CD4-positive, alpha-beta T cell treated with Interleukin-6 for 4 hours (primary cell): ENCODE measurements around the gene DRG1.
"Not testable (repeated sequence)": the region's sequence is repeated elsewhere in the genome, so short reads cannot be mapped to it uniquely, and the experiment has no call there.

ENCODE experiments used
- DNase-seq: peaks from one replicate; pipeline ENCODE4 v3.0.0-alpha.2; 2020; ENCODE audit warnings: mixed read lengths

Gene DRG1

DNA sequence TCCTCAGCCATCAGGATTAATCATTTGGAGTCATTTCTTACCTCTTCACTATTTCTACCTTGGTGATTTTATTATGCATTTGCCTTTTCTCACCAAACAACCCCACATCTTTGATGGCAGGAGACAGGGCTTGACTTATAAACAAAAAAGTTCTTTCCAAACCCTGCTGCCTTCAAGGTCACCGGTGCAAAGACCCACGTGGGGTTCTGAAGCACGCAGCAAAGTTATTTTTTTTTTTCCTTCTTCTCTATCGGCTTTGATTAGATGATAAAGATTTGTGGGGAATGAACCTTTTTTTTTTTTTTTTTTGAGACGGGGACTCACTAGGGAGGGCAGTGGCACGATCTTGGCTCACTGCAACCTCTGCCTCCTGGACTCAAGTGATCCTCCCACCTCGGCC is 44.1 kb downstream of the DRG1 start:
- no peak for DNase-seq

DNA sequence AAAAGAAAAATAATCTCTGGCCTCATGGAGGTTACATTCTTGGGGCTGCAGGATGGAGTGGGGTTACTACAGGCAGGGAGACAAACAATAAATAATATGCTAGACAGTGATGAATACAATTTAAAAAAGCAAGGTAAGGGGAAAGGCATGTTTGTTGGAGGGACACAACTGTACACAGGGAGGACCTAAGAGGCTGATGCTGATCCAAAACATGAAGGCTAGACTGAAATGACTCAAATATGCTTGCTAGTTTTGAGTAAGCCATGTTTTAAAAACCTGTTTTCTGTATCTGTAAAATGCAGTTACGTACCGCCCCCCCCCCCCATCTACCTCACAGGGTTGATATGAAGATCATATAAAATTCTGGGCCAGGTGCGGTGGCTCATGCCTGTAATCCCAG is 46.2 kb downstream of the DRG1 start:
- no peak for DNase-seq

DNA sequence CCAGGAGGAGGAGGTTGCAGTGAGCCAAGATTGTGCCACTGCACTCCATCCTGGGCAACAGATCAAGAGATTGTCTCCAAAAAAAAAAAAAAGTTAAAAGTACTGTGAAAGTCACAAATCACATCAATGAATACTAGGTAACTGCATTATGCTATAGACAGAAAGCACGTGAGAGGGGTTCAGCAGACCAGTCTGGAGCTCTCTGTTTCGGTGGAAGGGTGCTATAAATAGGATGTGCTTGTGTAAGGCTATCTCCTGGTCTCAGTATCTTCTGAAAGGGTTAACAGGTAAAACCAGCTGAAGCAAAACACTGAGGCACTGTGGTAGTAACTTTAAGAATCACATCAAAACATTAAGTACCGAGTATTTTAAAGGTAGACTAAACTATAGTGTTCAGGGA is 46.8 kb downstream of the DRG1 start:
- no peak for DNase-seq

DNA sequence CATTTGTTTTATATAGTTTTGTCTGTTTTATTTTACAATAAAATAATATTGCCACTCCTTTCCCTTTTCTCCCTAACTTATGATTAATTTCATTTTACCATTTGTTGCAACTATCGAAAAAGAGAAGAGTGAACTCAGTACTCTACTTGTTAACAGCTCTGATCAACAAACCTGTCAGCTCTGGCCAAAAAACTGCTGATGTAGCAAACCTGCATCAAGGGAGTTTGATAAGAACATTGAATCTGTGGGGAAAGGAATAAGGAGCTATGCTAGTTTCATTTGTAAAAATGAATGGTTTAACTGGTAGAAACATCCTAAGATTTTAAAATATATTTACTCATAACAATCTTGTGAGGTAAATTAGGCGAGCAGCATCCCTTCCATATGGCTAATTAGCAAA is 47.4 kb downstream of the DRG1 start:
- DNase-seq, result no peak

DNA sequence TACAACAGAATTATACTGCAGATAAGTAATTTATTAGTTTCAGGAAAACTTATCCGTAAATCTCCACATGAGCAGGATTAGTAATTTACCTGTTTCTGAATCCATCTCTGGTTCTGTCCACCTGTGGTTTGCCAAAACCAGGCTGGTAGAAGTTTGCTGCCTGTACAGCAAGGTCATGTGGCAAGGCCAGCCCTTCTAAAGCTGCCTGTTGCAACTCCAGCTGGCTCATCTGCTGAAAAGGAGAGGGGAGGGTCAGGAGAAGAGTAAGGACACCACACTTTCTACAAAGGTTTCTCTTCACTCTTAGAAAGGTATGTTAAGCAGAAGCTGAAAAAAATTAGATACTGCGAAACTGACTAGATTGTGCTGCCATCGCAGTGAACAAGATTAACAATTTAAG is 47.9 kb downstream of the DRG1 start:
- no peak for DNase-seq

DNA sequence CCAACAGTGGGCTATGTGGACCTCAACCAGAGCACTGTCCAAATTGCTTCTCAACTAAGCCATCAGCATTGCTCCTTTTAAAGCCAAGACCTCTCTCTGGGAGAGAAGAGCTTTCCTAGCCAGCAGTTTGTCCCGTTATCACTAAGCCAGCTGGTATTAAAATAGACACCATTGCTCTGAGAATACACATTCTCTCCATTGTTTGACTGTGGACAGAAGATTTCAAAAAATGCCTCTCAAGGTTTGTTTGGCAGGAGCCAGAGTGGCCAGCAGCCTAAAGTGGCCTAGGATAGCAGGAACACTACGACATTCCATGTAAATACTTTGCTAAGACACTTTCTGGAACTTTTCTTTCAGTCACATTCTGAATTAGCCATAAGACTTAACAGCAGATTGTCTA is 49.0 kb downstream of the DRG1 start:
- DNase-seq, result no peak

DNA sequence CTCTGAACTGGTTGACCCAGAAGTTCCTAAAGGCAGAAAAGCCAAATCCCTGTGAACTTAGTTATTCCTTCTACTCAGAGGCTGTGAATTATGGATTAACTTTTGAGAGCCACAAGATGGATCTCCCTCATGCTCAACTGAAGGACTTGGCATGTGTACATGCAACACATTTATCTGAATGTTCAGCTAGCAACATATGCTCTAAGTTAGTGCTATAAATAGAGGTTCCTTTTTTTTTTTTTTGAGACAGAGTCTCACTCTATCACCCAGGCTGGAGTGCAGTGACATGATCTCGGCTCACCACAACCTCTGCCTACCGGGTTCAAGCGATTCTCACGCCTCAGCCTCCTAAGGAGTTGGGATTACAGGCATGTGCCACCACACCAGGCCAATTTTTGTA is 50.1 kb downstream of the DRG1 start:
- DNase-seq, result no peak

DNA sequence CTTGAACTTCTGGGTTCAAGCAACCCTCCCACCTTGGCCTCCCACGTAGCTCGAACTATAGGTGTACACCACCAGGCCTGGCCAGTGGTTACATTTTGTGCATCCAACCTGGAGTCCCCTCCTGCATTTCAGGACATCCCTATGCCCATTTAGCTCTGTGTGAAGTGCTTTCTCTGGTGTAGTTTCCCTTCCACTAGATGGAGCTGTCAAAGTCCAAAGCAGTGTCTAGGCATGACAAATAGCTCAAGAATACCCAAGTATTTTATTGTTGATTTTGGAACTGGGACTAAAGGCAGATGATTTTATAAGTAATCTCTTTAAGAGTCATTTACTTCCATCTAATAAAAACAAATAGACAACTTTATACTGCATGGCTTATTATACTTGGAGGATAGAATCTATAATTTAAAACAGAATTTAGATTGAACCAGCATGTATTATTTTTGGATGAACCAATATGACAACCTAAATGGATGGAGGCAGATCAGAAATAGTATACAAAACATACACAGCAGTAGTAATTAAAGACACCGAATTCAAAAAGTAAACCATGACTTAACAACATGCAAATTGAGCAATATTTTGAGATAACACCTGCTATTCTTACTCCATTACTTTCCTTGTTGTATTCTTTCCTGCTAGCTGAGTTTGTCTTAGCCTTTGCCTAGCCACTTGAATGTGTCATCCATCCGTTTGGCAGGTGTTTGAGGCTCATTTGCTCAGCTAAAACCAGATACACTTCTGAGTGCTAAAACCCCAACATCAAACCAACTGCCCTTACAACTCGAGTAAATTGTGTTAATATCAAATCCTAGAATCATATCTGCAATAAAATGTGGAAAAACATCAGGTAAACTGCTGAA is 52.5 kb downstream of the DRG1 start:
- peak; percentile 5 for DNase-seq

DNA sequence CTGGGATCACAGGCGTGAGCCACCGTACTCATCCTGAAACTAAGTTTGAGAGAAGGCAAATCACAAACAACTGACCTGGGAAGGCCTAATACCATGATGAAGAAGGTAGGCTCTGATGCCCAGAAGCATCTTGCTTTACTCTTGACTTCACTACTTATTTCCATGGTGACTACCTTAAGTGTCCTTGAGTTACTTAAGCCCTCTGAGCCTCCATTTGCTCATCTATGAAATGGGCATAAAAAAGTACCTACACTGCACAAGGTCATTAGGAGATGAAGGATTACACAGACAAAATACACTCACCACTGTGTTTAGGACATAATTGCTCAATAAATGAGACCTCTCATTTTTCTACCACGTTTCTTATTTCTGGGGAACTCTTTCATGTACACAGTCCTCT is 62.3 kb downstream of the DRG1 start:
- no peak for DNase-seq

DNA sequence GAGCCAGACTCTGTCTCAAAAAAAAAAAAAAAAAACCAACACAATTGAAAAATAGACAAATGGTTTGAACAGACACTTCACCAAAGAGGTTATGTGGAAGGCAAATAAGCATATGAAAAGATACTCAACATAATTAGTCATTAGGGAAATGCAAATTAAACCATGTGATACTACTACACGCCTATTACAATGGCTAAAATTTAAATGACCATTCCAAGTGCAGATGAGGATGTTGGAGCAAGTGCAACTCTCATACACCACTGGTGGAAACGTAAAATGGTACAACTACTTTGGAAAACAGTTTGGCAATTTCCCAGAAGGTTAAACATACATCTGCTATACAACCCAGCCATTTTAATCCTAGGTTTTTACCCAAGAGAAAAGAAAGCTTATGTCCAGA is 65.9 kb downstream of the DRG1 start:
- no peak for DNase-seq

DNA sequence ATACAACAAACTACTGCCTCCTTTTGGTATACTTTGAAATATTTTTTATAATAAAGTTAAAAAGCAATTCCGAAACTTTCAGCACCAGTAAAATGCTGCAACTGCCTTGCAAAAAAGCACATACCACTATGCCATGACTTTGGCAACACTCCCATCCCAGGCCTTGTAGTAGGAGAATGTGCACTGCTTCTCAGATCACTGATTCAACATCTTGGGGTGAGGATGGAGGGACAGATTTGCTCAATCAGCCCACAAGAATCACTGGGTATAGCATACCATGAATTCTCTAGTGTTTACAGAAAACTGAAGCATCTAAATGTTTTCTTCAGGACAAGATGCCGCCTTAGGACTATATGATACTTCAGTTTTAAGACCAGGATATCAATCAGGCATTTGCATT is 75.3 kb downstream of the DRG1 start:
- no peak for DNase-seq

DNA sequence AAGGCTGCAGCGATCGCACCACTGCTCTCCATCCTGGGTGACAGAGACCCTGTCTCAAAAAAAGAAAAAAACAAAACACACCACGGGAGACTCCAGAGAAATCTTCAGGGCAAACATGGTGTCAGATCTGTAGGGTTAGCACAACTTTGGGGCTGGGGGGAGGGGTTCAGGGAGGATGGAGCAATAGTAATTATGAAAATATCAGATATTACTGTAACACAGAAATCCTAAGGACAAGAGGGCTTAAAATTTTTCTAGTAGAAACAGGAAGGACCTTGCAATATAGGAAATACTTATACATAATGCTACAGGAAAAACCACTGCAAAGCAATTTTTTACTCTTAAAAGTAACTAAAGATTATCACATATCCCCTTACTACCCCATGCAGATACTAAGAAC is 76.4 kb downstream of the DRG1 start:
- no peak for DNase-seq

DNA sequence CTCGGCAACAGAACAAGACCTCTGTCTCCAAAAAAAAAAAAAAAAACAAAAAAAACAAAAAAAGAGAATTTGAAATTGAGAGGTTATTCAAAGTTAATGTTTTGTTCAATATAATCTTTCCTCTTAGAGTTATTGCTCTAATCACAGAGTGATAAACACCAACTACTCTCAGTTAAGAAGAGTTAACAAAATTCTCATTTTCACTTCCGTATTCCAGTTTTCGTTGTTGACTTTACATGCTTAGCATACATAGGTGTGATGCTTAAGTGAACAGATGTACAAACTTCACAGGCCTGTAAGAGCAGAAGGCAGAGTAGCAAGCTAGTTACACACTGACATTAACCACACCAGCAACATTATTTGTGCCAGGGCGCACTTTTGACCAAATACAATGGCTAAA is 77.9 kb downstream of the DRG1 start:
- no peak for DNase-seq

DNA sequence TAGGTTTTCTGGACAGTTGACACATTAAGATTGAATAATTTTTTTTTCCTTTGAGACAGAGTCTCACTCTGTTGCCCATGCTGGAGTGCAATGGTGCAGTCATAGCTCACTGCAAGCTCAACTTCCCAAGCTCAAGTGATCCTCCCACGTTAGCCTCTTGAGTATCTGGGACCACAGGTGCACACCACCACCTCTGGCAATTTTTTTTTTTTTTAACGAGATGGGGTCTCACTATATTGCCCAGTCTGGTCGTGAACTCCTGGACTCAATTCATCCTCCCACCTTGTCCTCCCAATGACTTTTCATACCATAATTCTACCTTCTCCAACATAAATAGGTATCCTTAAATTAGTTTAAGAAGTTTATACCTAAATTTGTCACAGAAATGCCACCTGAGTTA is 81.7 kb downstream of the DRG1 start:
- DNase-seq, result no peak

DNA sequence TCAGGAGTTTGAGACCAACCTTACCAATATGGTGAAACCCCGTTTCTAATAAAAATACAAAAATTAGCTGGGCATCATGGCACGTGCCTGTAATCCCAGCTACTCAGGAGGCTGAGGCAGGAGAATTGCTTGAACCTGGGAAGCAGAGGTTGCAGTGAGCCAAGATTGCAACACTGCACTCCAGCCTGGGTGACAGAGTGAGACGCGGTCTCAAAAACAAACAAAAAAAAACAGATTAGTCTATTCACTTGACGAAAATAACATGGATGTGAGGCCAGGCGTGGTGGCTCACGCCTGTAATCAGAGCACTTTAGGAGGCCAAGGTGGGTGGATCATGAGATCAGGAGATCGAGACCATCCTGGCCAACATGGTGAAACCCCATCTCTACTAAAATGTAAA is 83.1 kb downstream of the DRG1 start:
- not testable (repeated sequence) for DNase-seq
